ENCODE results near the gene KRT81.

The KRT81 gene

GRCh38 chr12:52238916-52239646 lies 52.3 kb downstream of the KRT81 start:
- DNase-seq: no peak

GRCh38 chr12:52238207-52238840 lies 53.0 kb downstream of the KRT81 start:
- DNase-seq: no peak

- no peak for DNase-seq
These were observed 54.8 kb downstream of the KRT81 start for GRCh38 chr12:52236386-52237050.
